ENCODE data around the gene PIEZO2.

DNA sequence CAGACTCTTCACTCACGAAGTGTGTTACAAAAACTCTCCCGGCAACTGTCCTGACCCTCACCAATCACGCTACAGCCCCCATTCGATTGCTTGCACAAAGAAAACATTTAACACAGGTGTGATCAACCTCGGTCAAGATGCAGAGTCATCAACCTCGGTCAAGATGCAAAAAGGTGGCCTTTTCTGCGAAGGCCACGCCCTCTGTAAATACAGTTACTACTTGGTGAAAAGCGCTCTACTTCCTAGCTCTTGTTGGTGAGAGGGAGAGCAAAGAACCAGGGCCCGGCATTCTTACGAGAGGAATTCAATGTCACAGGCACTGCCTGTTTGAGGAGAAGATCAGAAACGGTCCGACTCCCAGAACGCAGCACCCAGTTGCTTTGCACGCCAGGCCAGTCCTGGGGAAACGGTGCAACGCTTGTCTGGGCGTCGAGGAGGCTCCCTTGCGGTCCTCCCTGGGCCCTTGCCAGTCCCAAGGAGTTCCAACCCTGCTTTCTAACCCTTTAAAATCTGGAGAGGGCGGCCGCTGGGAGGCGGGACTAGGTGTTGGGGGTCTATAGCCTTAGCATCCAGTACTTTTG is 1.9 kb downstream of the PIEZO2 start:
- no peak for TF ChIP-seq POLR2AphosphoS5 (IDR thresholded peaks at IDR 0.05)
- TF ChIP-seq, protein P1, sequence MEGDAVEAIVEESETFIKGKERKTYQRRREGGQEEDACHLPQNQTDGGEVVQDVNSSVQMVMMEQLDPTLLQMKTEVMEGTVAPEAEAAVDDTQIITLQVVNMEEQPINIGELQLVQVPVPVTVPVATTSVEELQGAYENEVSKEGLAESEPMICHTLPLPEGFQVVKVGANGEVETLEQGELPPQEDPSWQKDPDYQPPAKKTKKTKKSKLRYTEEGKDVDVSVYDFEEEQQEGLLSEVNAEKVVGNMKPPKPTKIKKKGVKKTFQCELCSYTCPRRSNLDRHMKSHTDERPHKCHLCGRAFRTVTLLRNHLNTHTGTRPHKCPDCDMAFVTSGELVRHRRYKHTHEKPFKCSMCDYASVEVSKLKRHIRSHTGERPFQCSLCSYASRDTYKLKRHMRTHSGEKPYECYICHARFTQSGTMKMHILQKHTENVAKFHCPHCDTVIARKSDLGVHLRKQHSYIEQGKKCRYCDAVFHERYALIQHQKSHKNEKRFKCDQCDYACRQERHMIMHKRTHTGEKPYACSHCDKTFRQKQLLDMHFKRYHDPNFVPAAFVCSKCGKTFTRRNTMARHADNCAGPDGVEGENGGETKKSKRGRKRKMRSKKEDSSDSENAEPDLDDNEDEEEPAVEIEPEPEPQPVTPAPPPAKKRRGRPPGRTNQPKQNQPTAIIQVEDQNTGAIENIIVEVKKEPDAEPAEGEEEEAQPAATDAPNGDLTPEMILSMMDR (IDR thresholded peaks at IDR 0.05): no peak

Measured in breast epithelium (tissue), 3 donors.